ENCODE results near the gene PDPK1. TPM values are rescaled to one million over a fixed set of nuclear protein-coding genes. Genes with fewer than 3 reads are reported as not detected.

The PDPK1 gene
- total RNA-seq, 1 donor from 2014 or later, result 113 TPM

- Mint-ChIP-seq H3K36me3 (ENCODE audit: unreplicated experiment) (no peaks in the 10 kb centered on the region), H3K4me3 (ENCODE audit: unreplicated experiment) (peak overlapping the region; percentile 53), H3K27ac (ENCODE audit: unreplicated experiment) (peak overlapping the region; percentile 36), H3K4me1 (ENCODE audit: low read depth, unreplicated experiment) (peaks cover 8% of the 10 kb centered on the region), H3K9me3 (ENCODE audit: unreplicated experiment) (peaks cover 3% of the 10 kb centered on the region), H3K27me3 (ENCODE audit: unreplicated experiment) (peaks cover 6% of the 10 kb centered on the region)
- no peak for DNase-seq
- no peak for TF ChIP-seq CTCF (IDR thresholded peaks at IDR 0.05; ENCODE audit: partially characterized antibody, unreplicated experiment)
Measured at GRCh38 chr16:2497695-2498484, 39.9 kb upstream of the PDPK1 start.

GRCh38 chr16:2498531-2499253 is 39.1 kb upstream of the PDPK1 start:
- peaks cover 6% of the 10 kb centered on the region for H3K27me3 Mint-ChIP-seq (ENCODE audit: unreplicated experiment)
- H3K36me3 Mint-ChIP-seq (ENCODE audit: unreplicated experiment), result no peaks in the 10 kb centered on the region
- no peak for TF ChIP-seq CTCF (IDR thresholded peaks at IDR 0.05; ENCODE audit: partially characterized antibody, unreplicated experiment)
- H3K4me1 Mint-ChIP-seq (ENCODE audit: low read depth, unreplicated experiment), result peaks cover 10% of the 10 kb centered on the region
- H3K4me3 Mint-ChIP-seq (ENCODE audit: unreplicated experiment), result no peak overlapping the region
- no peak overlapping the region for H3K27ac Mint-ChIP-seq (ENCODE audit: unreplicated experiment)
- peaks cover 3% of the 10 kb centered on the region for H3K9me3 Mint-ChIP-seq (ENCODE audit: unreplicated experiment)
- no peak for DNase-seq

GRCh38 chr16:2499454-2499853 is 38.4 kb upstream of the PDPK1 start:
- Mint-ChIP-seq H3K9me3 (ENCODE audit: unreplicated experiment) (peaks cover 3% of the 10 kb centered on the region), H3K4me3 (ENCODE audit: unreplicated experiment) (no peak overlapping the region), H3K36me3 (ENCODE audit: unreplicated experiment) (no peaks in the 10 kb centered on the region), H3K27me3 (ENCODE audit: unreplicated experiment) (peaks cover 6% of the 10 kb centered on the region), H3K27ac (ENCODE audit: unreplicated experiment) (no peak overlapping the region), H3K4me1 (ENCODE audit: low read depth, unreplicated experiment) (peaks cover 10% of the 10 kb centered on the region)
- TF ChIP-seq CTCF (IDR thresholded peaks at IDR 0.05; ENCODE audit: partially characterized antibody, unreplicated experiment), result no peak
- DNase-seq, result no peak

GRCh38 chr16:2499890-2500429 is 37.9 kb upstream of the PDPK1 start:
- no peak for DNase-seq
- Mint-ChIP-seq H3K9me3 (ENCODE audit: unreplicated experiment) (peaks cover 3% of the 10 kb centered on the region), H3K36me3 (ENCODE audit: unreplicated experiment) (no peaks in the 10 kb centered on the region), H3K4me1 (ENCODE audit: low read depth, unreplicated experiment) (peaks cover 10% of the 10 kb centered on the region), H3K4me3 (ENCODE audit: unreplicated experiment) (no peak overlapping the region), H3K27ac (ENCODE audit: unreplicated experiment) (no peak overlapping the region), H3K27me3 (ENCODE audit: unreplicated experiment) (peaks cover 6% of the 10 kb centered on the region)
- TF ChIP-seq CTCF (IDR thresholded peaks at IDR 0.05; ENCODE audit: partially characterized antibody, unreplicated experiment), result no peak
